Right renal cortex interstitium (tissue), 3 donors: ENCODE data around the gene DOK7. TPM values are rescaled to one million over a fixed set of nuclear protein-coding genes. Genes with fewer than 3 reads are reported as not detected.
"Not testable (repeated sequence)": the region's sequence is repeated elsewhere in the genome, so short reads cannot be mapped to it uniquely, and the experiment has no call there.

Experiments
- DNase-seq, 3 donors: peaks; one replicate each; pipeline ENCODE4 v3.0.0-alpha.2; 2013; ENCODE audit warnings: low read depth in 3 of 3, low spot score in 2 of 3
- polyA plus RNA-seq, 3 donors: library from polyadenylated mRNA; unstranded; fragments of 120-200 nt; gene quantifications; one replicate each; pipeline ENCODE4 v1.2.1, GENCODE V29; 2013; ENCODE audit not compliant: insufficient read length in 3 of 3

Gene DOK7
- polyA plus RNA-seq, 3 donors: 1.2 to 2.3 (median 1.6) TPM

GRCh38 chr4:3459156-3459555 is 4.0 kb upstream of the DOK7 start:
- not testable (repeated sequence) for DNase-seq

- no peak for DNase-seq
These were observed 2.2 kb upstream of the DOK7 start for GRCh38 chr4:3460926-3461325.

GRCh38 chr4:3461515-3462291 is 1.4 kb upstream of the DOK7 start:
- DNase-seq: no peak

- no peak for DNase-seq
These were observed 751 bp upstream of the DOK7 start for GRCh38 chr4:3462321-3462789.

- DNase-seq: no peak
These were observed 646 bp downstream of the DOK7 start for GRCh38 chr4:3463556-3464348.

GRCh38 chr4:3464349-3464905 is 1.3 kb downstream of the DOK7 start:
- no peak for DNase-seq

GRCh38 chr4:3464911-3465697 is 2.0 kb downstream of the DOK7 start:
- no peak for DNase-seq

GRCh38 chr4:3465698-3466671 is 2.9 kb downstream of the DOK7 start:
- DNase-seq: no peak

- DNase-seq: no peak
These were observed 3.8 kb downstream of the DOK7 start for GRCh38 chr4:3466691-3467600.

GRCh38 chr4:3467601-3468031 is 4.5 kb downstream of the DOK7 start:
- no peak for DNase-seq

- no peak for DNase-seq
These were observed 5.0 kb downstream of the DOK7 start for GRCh38 chr4:3468154-3468553.

- no peak for DNase-seq
These were observed 5.7 kb downstream of the DOK7 start for GRCh38 chr4:3468804-3469203.

GRCh38 chr4:3469386-3470243 is 6.5 kb downstream of the DOK7 start:
- no peak for DNase-seq

- DNase-seq: no peak
These were observed 7.4 kb downstream of the DOK7 start for GRCh38 chr4:3470244-3471097.

- no peak for DNase-seq
These were observed 8.1 kb downstream of the DOK7 start for GRCh38 chr4:3471098-3471760.

GRCh38 chr4:3471886-3472285 is 8.8 kb downstream of the DOK7 start:
- no peak for DNase-seq
